ENCODE measurements around the gene BBS7.

The BBS7 gene

DNA sequence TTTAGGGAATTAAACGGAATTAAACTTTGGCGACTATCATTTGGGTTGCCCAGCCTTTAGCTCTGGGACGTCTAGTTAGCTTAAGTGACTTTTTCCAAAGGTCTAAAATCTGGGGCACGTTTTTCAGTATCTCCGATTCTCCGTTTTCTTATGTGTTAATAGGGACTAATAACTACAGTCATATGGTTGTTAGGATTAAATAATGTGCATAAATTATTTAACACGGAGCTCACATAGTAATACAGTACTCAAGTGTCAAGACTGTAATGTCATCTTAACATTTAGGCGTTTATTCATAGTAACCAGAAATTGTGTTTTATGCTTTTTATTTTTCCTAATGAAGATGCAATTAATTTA lies 46.1 kb downstream of the BBS7 start:
- no peak for DNase-seq

- DNase-seq = peak; percentile 99
Observed at GRCh38 chr4:121823505-121824170, 46.6 kb downstream of the BBS7 start, which contains the start of gene CCNA2. CCNA2 (minus strand) TSS chr4:121823883; CDS start chr4:121823628, 255 bp downstream.

GRCh38 chr4:121822796-121823504 lies 47.3 kb downstream of the BBS7 start:
- peak; percentile 67 for DNase-seq

- no peak for DNase-seq
Observed at GRCh38 chr4:121822047-121822446, 48.2 kb downstream of the BBS7 start.

DNA sequence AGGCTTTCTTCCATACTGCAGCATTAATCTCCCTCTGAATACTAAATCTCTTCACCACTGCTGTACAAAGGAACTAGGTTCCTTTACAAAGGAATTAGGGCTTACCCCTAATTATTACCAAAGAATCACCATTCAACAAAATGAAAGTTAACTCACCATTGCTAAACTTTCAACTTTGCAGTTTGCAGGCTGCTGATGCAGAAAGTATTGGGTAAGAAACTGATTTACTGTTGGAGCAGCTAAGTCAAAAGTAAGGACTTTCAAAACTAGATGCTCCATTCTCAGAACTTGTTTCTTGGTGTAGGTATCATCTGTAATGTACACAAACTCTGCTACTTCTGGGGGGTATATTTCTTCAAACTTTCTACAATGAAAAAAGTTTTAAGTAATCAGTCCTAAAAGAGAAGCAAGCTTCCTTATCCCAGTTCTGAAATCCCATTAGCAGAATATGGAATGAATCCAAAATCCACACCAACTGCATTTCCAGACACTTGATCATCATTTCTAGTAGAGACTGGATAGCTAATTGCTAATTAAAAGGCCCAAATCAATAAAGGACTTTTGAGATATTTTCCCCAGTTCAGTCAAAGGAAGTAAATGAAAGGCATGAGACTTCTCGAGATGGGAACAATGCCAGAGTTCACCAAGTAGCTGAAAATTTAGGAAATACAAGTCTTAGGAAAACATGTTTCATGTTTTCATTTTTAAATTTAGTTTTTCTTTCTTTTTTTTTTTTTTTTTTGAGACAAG lies 50.9 kb downstream of the BBS7 start:
- no peak for DNase-seq

DNA sequence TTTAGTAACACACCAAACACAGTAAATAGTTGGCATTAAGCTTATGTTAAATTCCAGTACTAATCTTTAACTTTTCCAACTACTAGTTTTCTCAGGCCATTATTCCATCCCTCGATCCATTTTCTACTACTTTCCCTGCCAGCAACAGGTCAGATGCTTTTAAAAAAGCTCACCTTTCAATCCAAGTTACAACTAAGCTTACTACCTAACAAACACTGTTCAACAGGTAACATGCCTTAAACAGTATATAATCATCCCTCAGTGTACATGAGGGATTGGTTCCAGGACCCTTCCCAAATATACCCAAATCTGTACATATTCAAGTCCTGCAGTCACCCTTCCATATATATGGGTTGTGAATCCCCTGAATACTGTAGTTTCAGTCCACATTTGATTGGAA lies 52.1 kb downstream of the BBS7 start:
- no peak for DNase-seq

GRCh38 chr4:121817701-121818100 lies 52.6 kb downstream of the BBS7 start:
- no peak for DNase-seq

DNA sequence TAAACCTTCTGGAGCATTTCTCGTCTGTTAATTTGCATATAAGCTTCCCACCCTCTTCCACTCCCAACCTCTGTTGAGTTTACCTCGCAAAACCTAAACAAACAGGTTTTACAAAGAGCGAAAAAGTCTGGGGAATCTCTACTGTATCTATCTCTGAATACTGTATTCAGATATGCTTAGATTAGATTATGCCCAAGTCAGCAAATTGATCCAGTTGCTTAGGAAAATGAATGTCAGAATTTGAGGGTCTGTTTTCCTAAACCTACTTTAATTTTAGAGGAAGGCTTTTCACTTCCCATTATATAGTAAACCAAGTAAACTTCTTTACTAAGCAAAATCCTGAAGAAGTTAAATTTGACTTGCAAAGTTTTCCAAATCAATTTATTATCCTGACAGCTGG lies 53.3 kb downstream of the BBS7 start:
- DNase-seq = no peak

- DNase-seq = no peak
Observed at GRCh38 chr4:121814756-121815155, 55.5 kb downstream of the BBS7 start.

DNA sequence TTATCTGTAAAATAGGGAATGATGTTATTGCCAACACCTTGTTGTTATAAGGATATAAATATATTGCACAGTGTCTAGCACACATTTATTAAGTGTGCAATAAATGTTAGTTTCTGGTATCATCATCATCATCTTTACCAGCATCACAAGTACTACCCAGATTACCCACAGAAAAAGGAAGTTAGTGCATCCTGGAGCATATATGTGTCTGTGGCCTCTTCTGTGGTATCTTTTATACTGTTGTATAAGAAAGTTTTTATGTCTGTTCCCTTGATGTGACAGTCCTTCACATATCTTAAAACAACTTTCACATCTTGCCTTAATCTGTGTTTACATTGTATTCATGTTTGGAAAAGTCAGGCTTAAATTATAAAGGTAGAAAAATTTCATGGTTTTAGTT lies 59.2 kb downstream of the BBS7 start:
- DNase-seq = no peak

DNA sequence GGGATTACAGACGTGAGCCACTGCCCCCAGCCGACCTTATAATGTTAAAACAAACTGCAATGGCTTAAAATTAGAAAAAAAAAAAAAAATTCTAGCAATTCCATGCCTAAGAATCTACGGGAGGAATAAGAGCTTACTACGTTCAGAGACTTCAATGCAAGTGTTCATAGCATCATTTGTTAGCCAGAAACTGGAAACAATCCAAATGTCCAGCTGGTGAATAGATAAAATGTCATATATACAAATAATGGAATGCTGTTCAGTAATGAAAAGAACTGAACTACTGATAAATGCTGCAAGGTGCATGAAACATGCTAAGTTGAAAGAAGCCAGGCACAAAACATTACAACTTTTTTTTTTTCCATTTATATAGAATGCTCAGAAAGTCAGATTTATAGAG lies 63.9 kb downstream of the BBS7 start:
- no peak for DNase-seq

DNA sequence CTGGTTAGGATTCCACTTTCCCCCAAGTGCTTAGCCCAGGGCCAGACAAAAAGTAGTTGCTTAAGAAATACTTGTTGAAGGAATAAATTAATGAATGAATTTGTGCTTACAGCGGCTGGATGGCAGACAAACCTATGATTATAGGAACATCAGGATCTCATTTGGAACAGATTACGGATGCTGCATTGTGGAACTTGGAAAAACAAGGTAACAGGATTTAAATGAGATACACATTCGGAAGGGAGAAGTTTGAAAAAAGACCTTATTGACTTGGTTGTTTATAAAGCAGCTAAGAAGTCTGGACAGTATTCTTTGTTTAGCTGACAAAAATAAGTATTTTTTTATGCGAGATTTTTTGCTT lies 68.6 kb downstream of the BBS7 start:
- no peak for DNase-seq

- DNase-seq = peak; percentile 94
Observed at GRCh38 chr4:121800961-121801714, 69.1 kb downstream of the BBS7 start, which contains the start of gene EXOSC9. EXOSC9 (plus strand) TSS chr4:121801323; CDS start chr4:121801425, 102 bp downstream.

DNA sequence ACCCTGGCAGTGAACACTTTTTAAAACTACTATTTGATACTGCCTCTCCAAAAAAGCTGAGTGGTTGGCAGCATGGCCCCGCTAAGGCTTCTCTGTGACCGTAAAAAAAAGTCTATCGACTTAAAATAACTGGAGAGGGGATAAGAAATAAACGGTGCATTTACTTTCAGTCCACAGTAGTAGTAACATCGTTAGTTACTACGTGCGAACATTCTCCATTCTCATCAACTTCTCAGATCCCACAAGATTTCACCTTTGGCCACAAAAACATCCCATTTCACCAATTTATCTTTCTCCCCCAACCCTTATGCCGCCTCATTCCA lies 69.7 kb downstream of the BBS7 start:
- DNase-seq = no peak

- no peak for DNase-seq
Observed at GRCh38 chr4:121799867-121800501, 70.3 kb downstream of the BBS7 start.

DNA sequence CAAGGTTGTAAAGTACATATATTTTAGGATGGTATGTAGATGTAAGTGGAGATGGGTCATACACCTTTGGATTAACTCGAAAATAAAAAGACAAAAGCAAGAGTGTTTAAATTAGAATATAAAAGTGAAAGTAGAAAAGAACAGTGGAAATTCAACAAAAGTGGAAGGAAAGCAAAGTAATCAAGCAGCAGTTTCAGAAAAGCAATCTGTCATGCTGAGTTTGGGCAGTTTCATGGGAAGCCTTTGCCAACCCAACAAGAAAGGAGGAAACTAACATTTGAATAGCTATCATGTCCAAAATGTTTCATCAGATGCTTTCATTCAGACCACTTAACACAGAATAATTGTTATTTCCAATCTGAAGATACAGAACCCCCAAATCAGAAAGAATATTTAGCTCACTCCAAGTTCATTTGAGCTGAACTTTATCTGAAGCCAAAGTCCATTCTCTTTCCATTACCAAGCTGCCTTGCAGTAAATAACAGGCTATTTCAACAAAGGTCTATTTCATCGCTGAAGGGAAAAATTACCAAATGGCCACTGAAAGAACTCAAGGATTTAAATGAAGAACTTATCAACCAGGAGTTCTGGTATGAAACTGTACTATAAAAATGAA lies 71.0 kb downstream of the BBS7 start:
- no peak for DNase-seq

GRCh38 chr4:121796283-121796682 lies 74.0 kb downstream of the BBS7 start:
- no peak for DNase-seq

- DNase-seq = no peak
Observed at GRCh38 chr4:121794505-121795188, 75.6 kb downstream of the BBS7 start.

DNA sequence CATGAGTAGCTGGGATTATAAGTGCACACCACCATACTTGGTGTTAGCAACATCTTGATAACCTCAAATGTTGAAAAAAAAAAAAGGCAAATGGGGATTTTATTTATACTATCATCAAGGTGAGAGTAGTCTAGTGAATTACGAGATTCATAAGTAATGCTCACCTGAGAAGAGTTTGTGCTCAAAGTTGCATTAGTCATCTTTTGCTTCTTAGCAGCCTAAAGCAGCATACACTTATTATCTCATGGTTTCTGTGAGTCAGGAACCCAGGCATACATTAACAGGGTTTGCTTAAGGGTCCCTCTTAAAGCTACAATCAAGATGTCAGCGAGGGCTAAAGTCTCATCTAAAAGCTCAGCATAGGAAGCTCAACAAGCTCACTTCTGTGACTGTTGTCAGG lies 77.3 kb downstream of the BBS7 start:
- DNase-seq = no peak

- no peak for DNase-seq
Observed at GRCh38 chr4:121791481-121791880, 78.8 kb downstream of the BBS7 start.

DNA sequence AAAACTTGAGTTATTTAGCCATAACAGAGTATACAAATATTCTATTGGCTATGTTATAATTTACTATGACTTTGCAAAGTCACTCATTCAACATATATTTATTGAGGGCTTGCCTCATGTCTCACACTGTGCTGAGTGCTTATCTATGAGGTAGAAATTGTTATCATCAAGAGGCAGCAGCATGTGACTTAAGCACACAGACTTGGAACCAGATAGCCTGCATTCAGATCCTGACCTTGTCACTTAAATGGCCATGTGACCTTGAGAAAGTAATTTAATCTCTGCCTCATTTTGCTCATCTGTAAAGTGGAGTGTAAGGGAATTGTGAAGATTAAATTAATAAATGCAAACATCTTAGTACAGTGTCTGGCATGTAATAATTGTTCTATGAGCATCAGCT lies 79.3 kb downstream of the BBS7 start:
- DNase-seq = no peak

Measured in activated CD4-positive, alpha-beta T cell treated with anti-CD3 and anti-CD28 coated beads, Interleukin-2, amount 50 U/mL, for 16 hours (primary cell).